ENCODE data around the gene SEL1L3. TPM values are rescaled to one million over a fixed set of nuclear protein-coding genes. Genes with fewer than 3 reads are reported as not detected.

Gene SEL1L3
- total RNA-seq, 2 experiments from 2014 or later, result 180 to 313 TPM

GRCh38 chr4:25884031-25884782, 21.4 kb upstream of the SEL1L3 start:
- no peaks in the 10 kb centered on the region for H3K36me3 ChIP-seq (ENCODE audit: insufficient read depth, low read length)
- no peaks in the 10 kb centered on the region for H3K9me3 ChIP-seq (ENCODE audit: low read length)
- POLR2A ChIA-PET, result interaction anchor here (0.8 to 3.4 kb wide), 7 partner anchors 10 to 28 kb away, joined by 4 to 20 read pairs (median 12); partner anchors contain the start of gene SMIM20
- DNase-seq (ENCODE audit: low spot score), result peak; percentile 60
- H3K9me2 ChIP-seq (ENCODE audit: insufficient read depth, low read length), result no peaks in the 10 kb centered on the region
- no peaks in the 10 kb centered on the region for H3K79me2 ChIP-seq (ENCODE audit: insufficient read depth, low read depth, low read length)
- H3K27ac ChIP-seq (ENCODE audit: low read depth, low read length, poor library complexity, severe bottlenecking), result no peak overlapping the region
- H3K4me2 ChIP-seq (ENCODE audit: low read length), result peak overlapping the region; percentile 43
- no peaks in the 10 kb centered on the region for H4K20me1 ChIP-seq (ENCODE audit: insufficient read depth, low read length)
- BruUV-seq (replicated peaks), result no TSS peak
- H3K4me3 ChIP-seq (ENCODE audit: low read depth, low read length, poor library complexity, severe bottlenecking), result no peak overlapping the region
- intact Hi-C loops (cut with micrococcal nuclease; ENCODE audit: unreplicated experiment), result no loop called here
- peak overlapping the region; percentile 51 for H2AFZ ChIP-seq (ENCODE audit: low read length)
- peaks cover 53% of the 10 kb centered on the region for H3K4me1 ChIP-seq (ENCODE audit: insufficient read depth, low read length, poor library complexity, severe bottlenecking)
- TF ChIP-seq EZH2phosphoT487 (IDR thresholded peaks at IDR 0.05; ENCODE audit: borderline replicate concordance, low read depth, low read length) (no peak), CTCF (conservative IDR thresholded peaks at IDR 0.05; ENCODE audit: low read length) (no peak)
- CTCF ChIA-PET (ENCODE audit: unreplicated experiment), result interaction anchor here (0.9 kb wide), 1 partner anchor 11 kb away, joined by 7 read pairs; no protein-coding TSS in a partner anchor

- 0 out of 2 replicates have a peak overlapping the region, but pooled peaks have one; percentile 43 for H3K4me2 ChIP-seq (ENCODE audit: low read length)
- no peaks in the 10 kb centered on the region for H3K79me2 ChIP-seq (ENCODE audit: insufficient read depth, low read depth, low read length)
- H3K36me3 ChIP-seq (ENCODE audit: insufficient read depth, low read length), result no peaks in the 10 kb centered on the region
- H3K27ac ChIP-seq (ENCODE audit: low read depth, low read length, poor library complexity, severe bottlenecking), result no peak overlapping the region
- no TSS peak for BruUV-seq (replicated peaks)
- no peak for DNase-seq (ENCODE audit: low spot score)
- no peaks in the 10 kb centered on the region for H4K20me1 ChIP-seq (ENCODE audit: insufficient read depth, low read length)
- TF ChIP-seq CTCF (conservative IDR thresholded peaks at IDR 0.05; ENCODE audit: low read length) (no peak), EZH2phosphoT487 (IDR thresholded peaks at IDR 0.05; ENCODE audit: borderline replicate concordance, low read depth, low read length) (no peak)
- ChIA-PET CTCF (ENCODE audit: unreplicated experiment) (interaction anchor here (0.9 kb wide), 1 partner anchor 10 kb away, joined by 7 read pairs; no protein-coding TSS in a partner anchor), POLR2A (interaction anchor here (0.8 to 3.4 kb wide), 8 partner anchors 10 to 29 kb away, joined by 3 to 20 read pairs (median 10); partner anchors contain the start of gene SMIM20)
- no peaks in the 10 kb centered on the region for H3K9me2 ChIP-seq (ENCODE audit: insufficient read depth, low read length)
- intact Hi-C loops (cut with micrococcal nuclease; ENCODE audit: unreplicated experiment), result no loop called here
- H3K4me1 ChIP-seq (ENCODE audit: insufficient read depth, low read length, poor library complexity, severe bottlenecking), result peaks cover 60% of the 10 kb centered on the region
- no peaks in the 10 kb centered on the region for H3K9me3 ChIP-seq (ENCODE audit: low read length)
- no peak overlapping the region for H2AFZ ChIP-seq (ENCODE audit: low read length)
- H3K4me3 ChIP-seq (ENCODE audit: low read depth, low read length, poor library complexity, severe bottlenecking), result no peak overlapping the region
Measured at GRCh38 chr4:25883565-25883964, 20.8 kb upstream of the SEL1L3 start.

- CTCF ChIA-PET (ENCODE audit: unreplicated experiment), result no interaction called here
- Histone ChIP-seq H3K9me2 (ENCODE audit: insufficient read depth, low read length) (no peaks in the 10 kb centered on the region), H4K20me1 (ENCODE audit: insufficient read depth, low read length) (no peaks in the 10 kb centered on the region), H3K79me2 (ENCODE audit: insufficient read depth, low read depth, low read length) (peaks cover 6% of the 10 kb centered on the region; the same call in 1 of the 2 replicates), H3K27ac (ENCODE audit: low read depth, low read length, poor library complexity, severe bottlenecking) (no peak overlapping the region), H3K4me1 (ENCODE audit: insufficient read depth, low read length, poor library complexity, severe bottlenecking) (peaks cover 73% of the 10 kb centered on the region), H3K36me3 (ENCODE audit: insufficient read depth, low read length) (no peaks in the 10 kb centered on the region; the same call in 1 of the 2 replicates), H3K9me3 (ENCODE audit: low read length) (no peaks in the 10 kb centered on the region), H3K4me2 (ENCODE audit: low read length) (no peak overlapping the region), H3K4me3 (ENCODE audit: low read depth, low read length, poor library complexity, severe bottlenecking) (no peak overlapping the region), H2AFZ (ENCODE audit: low read length) (no peak overlapping the region)
- TF ChIP-seq CTCF (conservative IDR thresholded peaks at IDR 0.05; ENCODE audit: low read length), result no peak
- no peak for TF ChIP-seq EZH2phosphoT487 (IDR thresholded peaks at IDR 0.05; ENCODE audit: borderline replicate concordance, low read depth, low read length)
- BruUV-seq (replicated peaks), result no TSS peak
- POLR2A ChIA-PET, result interaction anchor here (1.0 to 3.1 kb wide), 6 partner anchors 12 to 30 kb away, joined by 3 to 20 read pairs (median 8); partner anchors contain the start of gene SMIM20
- no peak for DNase-seq (ENCODE audit: low spot score)
- intact Hi-C loops (cut with micrococcal nuclease; ENCODE audit: unreplicated experiment), result no loop called here
Measured at GRCh38 chr4:25882226-25882625, 19.4 kb upstream of the SEL1L3 start.

Data from OCI-LY7 (cell line).